HG03097 (cell line): ENCODE measurements around the gene ZNF436.

ENCODE experiments used
- ATAC-seq: cut with Tn5 transposase; IDR thresholded peaks from one replicate; pipeline ENCODE4 v1.9.1; 2021; ENCODE audit not compliant: unreplicated experiment, low FRiP score

Gene ZNF436

GRCh38 chr1:23369335-23370013, at the start of gene ZNF436:
Gene ZNF436 (minus strand): TSS chr1:23369836. CDS start chr1:23368005, 1,831 bp downstream.
- no peak for ATAC-seq

GRCh38 chr1:23419180-23419579, 49.5 kb upstream of the ZNF436 start:
- ATAC-seq, result no peak

- ATAC-seq, result no peak
Observed at GRCh38 chr1:23417570-23417969, 47.9 kb upstream of the ZNF436 start.

GRCh38 chr1:23416964-23417363, 47.3 kb upstream of the ZNF436 start:
- no peak for ATAC-seq

GRCh38 chr1:23408797-23409290, 39.2 kb upstream of the ZNF436 start:
- no peak for ATAC-seq

GRCh38 chr1:23407016-23407630, 37.5 kb upstream of the ZNF436 start:
- no peak for ATAC-seq

GRCh38 chr1:23405946-23406345, 36.3 kb upstream of the ZNF436 start:
- no peak for ATAC-seq

DNA sequence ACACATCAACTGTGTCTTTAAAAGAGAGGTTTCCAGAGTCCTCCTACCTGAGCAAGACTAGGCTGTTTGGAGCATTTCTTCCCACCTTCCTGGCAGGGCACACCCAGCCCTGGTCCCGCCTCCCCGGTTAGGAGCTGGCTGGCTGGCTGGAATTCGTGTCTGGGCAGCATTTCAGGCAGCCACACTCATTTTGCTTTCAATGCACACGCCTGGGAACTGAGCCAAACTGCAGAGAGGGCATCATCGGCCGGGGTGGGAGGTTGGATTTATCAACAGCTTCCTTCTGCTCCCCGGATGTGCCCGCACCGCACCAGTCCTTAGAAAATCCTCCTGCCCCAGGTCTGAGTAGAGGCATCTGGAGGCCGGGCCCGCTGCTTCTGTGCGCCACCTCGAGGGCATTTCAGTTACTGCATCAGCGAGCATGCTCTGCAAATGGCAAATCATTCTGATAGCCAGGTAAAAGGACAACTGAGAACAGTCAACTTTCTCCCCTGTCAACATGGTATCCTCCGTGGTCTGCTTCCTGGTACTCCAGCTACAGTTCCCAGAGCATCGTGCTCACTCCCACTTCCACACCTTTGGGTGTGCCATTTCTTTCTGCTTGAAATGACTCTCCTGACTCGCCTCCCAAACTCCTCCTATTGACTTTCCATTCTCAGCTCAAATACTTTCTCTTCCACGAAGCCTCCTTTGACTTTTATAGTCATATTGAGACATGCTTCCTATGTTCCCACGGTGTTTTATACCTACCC, 34.3 kb upstream of the ZNF436 start:
- no peak for ATAC-seq

- no peak for ATAC-seq
Observed at GRCh38 chr1:23403355-23403734, 33.7 kb upstream of the ZNF436 start.

DNA sequence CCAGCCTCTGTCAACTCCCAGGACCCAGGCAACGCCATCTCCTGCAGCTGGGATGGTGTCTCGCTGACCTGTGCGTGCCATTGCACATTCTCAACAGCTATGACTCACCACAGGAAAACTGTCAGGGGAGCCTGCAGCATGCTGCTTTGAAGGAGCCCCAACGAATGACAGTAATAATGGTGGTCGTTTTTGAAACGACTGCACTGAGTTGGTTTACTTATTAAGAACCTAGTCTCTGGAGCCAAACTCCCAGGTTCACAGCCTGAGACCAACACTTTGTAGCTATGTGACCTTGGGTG, 33.4 kb upstream of the ZNF436 start:
- no peak for ATAC-seq

GRCh38 chr1:23402286-23403037, 32.8 kb upstream of the ZNF436 start:
- no peak for ATAC-seq

DNA sequence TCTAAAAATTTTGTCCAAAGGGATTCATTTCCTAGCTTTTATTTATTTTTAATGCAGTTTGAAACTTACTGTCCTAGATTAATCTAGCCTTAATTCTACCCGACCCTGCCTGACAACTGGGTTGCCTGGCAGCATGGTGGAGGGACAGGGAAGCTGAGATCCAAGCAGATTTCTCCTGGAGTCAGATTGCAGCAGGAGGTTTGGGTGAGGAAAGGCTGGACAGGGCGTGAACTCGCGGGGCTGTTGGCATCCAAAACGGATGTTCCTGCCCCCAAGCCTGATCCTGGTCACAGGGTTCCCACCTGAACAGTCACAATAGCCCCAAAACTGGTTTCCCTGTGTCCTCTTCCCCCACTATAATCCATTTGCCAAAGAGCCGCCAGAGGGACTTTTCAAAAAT, 31.7 kb upstream of the ZNF436 start:
- no peak for ATAC-seq

GRCh38 chr1:23400324-23401114, 30.9 kb upstream of the ZNF436 start:
- ATAC-seq, result no peak

- no peak for ATAC-seq
Observed at GRCh38 chr1:23399229-23399628, 29.6 kb upstream of the ZNF436 start.

DNA sequence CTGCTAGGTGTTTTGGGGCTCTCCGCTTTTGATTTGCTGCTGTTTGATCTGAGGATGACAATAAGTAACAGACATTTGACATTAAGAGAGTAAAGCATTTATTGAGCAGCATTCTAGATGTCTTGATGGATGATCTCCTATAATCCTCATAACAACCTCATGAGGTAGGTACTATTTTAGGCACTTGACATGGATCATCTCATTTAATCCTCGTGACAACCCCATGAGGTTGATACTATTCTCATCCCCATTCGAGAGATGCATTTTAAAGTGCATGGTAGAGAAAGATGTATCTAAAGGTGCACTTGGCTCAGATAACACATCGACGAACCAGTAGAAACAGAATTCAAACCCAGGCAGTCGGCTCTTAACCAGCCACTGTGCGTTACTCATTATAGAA, 28.3 kb upstream of the ZNF436 start:
- ATAC-seq, result no peak

DNA sequence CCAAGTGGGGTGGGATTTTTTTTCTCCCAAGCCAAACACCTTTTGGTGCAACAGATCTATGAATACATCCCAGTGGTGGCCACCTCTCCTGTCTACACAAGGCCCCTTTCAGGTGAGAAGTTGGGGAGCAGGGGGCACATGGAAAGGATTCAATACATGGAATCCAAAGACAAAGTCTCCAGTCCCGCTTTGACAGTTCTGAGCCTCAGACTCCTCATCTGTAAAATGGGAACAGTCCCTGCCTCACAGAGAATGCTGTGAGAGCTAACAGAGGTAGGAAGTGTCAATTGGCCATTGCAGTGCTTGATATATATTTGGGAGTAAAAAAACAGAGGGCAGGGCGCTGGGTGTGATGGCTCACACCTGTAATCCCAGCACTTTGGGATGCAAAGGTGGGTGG, 26.7 kb upstream of the ZNF436 start:
- no peak for ATAC-seq

GRCh38 chr1:23395849-23396248, 26.2 kb upstream of the ZNF436 start:
- ATAC-seq, result no peak

- no peak for ATAC-seq
Observed at GRCh38 chr1:23395154-23395724, 25.6 kb upstream of the ZNF436 start.

- ATAC-seq, result no peak
Observed at GRCh38 chr1:23394684-23395083, 25.0 kb upstream of the ZNF436 start.

DNA sequence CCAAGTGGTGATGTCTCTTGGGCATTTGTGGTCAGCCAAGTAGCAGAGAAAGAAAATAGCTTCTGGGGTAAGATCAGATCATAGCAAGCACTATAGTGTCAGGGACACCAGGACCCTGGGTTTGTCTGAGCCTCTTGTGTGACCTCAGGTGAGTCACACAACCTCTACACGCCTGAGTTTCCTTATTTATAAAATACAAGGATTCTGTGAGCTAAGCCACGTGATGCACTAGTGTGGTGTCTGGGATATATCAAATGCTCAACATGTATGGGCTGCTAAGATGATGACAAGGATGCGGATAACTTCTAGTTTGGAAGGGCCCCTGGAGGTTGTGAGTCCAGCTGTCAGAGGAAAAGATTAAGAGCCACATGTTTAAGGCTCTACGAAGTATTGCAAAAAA, 24.5 kb upstream of the ZNF436 start:
- ATAC-seq, result no peak
